GM12801 (cell line): ENCODE measurements around the gene EFNB2.

Source experiments
- CTCF ChIP-seq: IDR thresholded peaks from one replicate; pipeline ENCODE4 v1.5.1; 2011; ENCODE audit warnings: control low read depth; ENCODE audit not compliant: insufficient read length; ENCODE audit errors: extremely low read depth

The EFNB2 gene

GRCh38 chr13:106533943-106534638 lies 1.4 kb downstream of the EFNB2 start:
- no peak for TF ChIP-seq CTCF

DNA sequence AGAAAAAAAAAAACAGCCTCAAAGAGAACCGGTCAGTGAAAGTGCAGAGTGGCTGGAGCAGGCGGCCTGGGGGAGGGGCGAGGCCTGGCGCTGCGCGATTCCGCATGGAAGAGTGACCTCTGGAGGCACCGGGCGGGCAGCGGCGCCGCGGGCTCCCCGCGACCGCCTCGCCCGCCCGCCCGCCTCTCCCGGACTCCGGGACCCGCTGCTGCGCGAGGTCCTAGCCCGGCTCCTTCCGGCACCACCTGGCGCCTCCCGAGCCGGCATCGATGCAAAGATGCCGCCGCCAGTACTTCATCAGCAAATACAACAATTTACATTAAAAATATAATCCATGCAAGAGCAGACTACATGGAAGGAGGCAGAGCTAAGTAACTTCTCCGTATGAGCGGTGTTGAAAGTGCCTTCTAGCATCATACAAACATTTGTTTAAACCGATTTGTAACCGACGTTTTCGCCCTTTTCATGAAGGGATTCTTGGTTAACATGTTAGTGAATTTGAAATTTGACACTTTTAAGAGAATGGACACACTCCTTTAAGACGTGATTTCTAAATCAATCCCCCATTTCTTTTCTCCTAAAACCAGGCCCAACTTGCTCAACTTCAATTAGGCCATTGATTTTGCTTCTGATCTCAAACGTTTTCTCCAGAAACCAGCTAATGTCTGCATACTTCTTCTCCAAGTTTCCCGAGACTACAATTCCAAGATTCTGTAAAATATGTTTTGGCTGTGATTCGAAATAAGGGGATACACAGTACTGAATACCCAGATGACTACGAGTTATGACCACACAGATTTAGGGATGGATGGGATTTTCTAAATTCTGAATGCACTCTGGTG lies 2.1 kb downstream of the EFNB2 start:
- TF ChIP-seq CTCF, result no peak

- TF ChIP-seq CTCF, result no peak
These were observed 3.1 kb downstream of the EFNB2 start for GRCh38 chr13:106532111-106532929.

DNA sequence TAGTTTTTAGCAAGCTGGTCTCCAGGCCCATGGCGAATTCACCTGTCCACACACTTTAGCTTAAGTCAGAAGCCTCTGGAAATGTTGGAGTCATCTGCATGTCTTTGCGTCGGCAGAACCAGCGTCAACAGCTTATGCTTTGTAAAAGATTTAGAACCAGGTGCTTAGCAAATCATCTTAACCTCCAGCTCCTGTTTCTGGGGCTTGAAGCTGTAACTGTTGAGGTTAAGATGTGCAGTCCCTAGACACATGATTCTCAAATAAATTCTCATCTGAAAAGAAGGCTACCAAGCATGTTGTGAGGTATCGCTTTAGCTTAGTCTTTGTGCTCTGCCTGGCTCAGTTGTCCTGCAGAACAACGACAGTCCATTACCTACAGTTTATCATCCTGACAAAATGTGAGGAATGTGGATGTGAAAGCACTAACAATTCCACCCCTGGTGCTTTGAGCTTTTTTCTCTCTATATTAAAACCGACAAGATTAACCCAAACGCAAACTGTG lies 4.4 kb downstream of the EFNB2 start:
- TF ChIP-seq CTCF, result no peak

- no peak for TF ChIP-seq CTCF
These were observed 5.2 kb downstream of the EFNB2 start for GRCh38 chr13:106530171-106530851.

DNA sequence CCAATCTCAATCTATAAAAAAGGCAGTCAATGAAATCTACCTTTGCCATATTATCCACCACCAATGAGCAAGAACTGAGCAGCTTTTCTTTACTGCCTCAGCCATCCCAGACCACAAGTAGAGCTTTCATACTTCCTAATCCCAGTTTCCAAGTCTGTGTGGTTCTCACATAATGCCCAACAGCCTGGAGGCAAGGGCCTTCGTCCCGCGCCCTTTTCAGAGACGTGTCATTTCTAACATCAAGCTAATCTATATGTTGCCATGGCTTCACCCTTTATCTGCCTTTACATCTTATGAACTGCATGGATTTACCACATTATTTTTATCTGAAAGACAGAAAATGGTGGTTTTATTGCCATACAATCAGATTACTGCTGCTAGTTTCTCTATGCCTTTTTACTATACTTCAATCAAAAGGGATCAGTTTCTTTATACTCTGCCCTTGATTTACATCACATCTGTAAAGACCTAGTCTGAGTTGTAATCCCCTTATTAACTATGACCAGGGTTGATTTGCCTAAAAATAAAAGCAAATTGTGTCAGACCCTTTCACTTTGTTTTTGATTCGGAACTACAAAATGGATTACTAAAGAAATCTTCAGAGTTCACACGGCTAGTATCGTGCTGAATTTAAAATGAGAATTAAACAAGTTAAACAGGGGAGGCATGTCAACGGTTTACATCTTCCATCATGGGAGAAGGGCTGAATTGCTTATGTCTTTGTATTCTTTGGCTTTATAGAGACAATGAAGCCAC lies 5.9 kb downstream of the EFNB2 start:
- TF ChIP-seq CTCF, result no peak
